ENCODE results near the gene APBA2.

APBA2 gene

DNA sequence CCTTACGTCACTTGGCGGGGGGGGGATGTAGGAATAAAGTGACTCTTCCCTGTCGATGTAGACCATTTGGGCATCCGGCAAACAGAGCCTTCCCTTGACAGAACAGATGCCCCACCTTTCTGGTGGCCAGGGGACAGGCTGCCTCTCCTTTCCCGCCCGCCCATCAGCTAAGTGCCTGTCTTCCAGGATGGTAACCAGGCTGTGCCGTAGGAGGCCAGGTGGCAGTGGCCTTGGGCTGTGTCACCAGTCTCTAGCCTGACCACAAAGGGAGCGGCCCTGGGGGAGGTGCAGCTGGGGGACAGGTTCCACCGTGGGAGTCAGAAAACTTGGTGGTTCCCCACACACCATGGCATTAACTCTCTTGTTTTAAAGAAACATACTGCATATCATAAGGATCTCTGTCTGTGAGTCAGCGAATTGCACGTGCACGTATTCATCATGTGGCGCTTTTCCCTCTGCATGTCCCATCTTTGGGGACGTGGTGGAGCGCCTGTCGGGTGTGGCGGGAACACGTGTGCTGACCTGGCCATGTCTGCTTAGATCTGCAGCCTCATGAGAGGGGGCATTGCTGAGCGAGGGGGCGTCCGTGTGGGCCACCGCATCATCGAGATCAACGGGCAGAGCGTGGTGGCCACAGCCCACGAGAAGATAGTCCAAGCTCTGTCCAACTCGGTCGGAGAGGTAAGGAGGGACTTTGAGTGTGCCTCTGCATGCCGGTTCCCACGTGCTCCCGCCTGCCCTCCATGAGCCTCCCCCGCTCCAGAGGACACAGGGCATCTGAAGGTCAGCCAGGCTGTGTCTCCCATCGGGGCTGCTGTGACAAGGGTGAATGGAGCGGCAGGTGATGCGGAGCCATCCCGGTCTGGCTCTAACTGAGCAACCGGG is 227.8 kb downstream of the APBA2 start:
- no peak for DNase-seq (ENCODE audit: low spot score)
- TF ChIP-seq, protein P1, sequence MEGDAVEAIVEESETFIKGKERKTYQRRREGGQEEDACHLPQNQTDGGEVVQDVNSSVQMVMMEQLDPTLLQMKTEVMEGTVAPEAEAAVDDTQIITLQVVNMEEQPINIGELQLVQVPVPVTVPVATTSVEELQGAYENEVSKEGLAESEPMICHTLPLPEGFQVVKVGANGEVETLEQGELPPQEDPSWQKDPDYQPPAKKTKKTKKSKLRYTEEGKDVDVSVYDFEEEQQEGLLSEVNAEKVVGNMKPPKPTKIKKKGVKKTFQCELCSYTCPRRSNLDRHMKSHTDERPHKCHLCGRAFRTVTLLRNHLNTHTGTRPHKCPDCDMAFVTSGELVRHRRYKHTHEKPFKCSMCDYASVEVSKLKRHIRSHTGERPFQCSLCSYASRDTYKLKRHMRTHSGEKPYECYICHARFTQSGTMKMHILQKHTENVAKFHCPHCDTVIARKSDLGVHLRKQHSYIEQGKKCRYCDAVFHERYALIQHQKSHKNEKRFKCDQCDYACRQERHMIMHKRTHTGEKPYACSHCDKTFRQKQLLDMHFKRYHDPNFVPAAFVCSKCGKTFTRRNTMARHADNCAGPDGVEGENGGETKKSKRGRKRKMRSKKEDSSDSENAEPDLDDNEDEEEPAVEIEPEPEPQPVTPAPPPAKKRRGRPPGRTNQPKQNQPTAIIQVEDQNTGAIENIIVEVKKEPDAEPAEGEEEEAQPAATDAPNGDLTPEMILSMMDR (IDR thresholded peaks at IDR 0.05; ENCODE audit: extremely low read depth, missing control alignments) = no peak

GRCh38 chr15:29114221-29115092 is 228.7 kb downstream of the APBA2 start:
- DNase-seq (ENCODE audit: low spot score) = no peak
- TF ChIP-seq, protein P1 (IDR thresholded peaks at IDR 0.05; ENCODE audit: extremely low read depth, missing control alignments) = no peak

DNA sequence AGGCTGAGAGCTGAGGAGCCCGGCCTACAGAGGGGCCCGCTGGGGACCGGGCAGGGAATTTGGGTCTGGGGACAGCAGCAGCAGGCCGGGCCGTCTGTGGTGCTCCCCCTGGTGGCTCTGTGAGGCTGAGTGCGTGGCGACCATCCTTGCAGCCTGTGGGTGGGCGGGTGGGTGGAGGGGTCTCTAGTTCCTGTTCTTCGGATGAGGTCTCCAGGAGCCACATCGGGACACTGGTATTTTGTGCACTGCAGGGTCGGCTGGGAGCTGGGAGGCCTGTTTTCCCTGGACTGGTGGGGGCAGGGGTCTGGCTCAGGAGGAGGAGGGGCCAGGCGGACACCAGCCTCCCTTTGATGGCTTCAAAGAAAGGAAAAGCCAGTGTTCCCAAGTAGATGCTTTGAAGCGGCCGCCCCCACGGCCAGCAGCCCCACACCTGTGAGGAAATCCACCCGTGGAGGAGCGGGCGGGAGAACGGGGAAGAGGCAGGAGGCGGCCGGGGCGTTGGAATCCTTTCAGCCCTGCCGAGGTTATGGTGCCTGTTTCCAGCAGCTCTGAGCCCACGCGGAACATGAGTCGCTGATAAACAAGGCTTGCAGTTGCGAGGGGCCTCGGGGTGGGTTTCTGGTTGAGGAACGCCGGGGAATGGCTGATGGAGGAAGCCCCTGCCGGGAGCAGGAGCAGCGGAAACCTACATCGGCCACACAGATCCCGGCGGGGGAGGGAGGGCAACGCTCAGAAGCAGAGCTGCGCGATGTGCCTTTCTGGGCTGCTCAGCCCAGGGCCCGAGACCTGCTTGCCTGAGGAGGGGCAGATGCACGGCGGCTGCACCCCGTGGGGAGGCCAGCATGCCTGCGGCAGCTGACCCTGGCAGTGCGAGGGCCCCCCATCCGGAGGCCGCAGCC is 229.6 kb downstream of the APBA2 start:
- TF ChIP-seq, protein P1 (IDR thresholded peaks at IDR 0.05; ENCODE audit: extremely low read depth, missing control alignments) = peak; percentile 7

DNA sequence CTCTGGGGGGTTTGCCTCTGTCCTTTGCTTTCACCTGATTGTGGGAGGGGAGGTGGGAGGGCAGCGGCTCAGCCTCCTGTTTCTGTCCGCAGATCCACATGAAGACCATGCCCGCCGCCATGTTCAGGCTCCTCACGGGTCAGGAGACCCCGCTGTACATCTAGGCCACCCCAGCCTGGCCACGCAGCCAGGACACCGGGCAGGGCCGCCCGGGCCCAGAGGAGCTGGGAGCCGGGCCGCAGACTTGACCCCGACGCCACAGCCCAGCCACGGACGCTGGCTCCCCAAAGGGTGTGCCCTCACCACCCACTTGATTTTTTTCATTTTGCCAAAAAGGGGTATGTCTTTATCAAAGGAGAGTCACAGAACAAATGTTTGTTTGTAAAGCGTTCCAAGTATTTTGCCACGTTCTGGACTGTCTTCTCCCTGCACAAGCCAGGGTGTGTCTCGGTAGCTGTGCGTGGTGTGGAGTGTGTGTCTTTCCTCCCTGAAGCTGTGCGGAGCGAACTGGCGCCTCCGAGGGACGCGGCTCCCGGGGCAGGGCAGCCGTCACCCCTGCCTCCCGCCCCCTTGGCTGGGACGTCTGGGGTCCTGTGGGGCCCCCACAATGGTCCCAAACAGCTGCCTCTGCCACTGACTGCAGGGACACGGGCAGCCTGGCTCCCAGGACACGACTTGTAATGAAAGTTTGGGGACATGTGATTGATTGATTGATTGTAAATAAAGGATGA is 231.4 kb downstream of the APBA2 start:
- TF ChIP-seq, protein P1 (IDR thresholded peaks at IDR 0.05; ENCODE audit: extremely low read depth, missing control alignments) = no peak
- no peak for DNase-seq (ENCODE audit: low spot score)

More for the DNA sequence above, 229.6 kb downstream of the APBA2 start:
- no peak for DNase-seq (ENCODE audit: low spot score)

DNA sequence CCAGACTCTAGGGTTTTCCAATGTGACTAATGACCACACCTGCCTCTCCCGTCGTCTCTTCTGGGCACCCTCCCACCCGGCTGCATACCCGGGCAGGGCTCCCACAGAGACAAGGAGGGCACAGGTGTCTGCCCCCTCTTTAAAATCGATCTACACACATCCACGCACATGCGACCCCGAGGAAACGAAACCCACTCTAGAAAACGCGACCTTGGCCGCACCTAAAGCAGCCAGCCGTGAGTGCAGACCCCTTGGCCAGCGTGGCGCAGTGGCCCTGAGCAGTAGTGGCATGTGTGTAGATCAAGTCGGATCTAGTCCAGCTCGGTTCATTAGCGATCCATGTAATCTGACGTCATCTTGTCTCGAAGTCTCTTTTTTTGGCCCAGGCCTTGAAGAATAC is 232.0 kb downstream of the APBA2 start:
- no peak for DNase-seq (ENCODE audit: low spot score)
- TF ChIP-seq, protein P1 (IDR thresholded peaks at IDR 0.05; ENCODE audit: extremely low read depth, missing control alignments) = no peak

GRCh38 chr15:29119847-29120246 is 234.1 kb downstream of the APBA2 start:
- DNase-seq (ENCODE audit: low spot score) = no peak
- TF ChIP-seq, protein P1 (IDR thresholded peaks at IDR 0.05; ENCODE audit: extremely low read depth, missing control alignments) = no peak

Measured in GM20000 (cell line).